ENCODE results near the gene ATRNL1. TPM values are rescaled to one million over a fixed set of nuclear protein-coding genes. Genes with fewer than 3 reads are reported as not detected.

The ATRNL1 gene
- polyA plus RNA-seq, 1 of the 3 experiments (the other 2 are of a cell fraction): 0.67 TPM

DNA sequence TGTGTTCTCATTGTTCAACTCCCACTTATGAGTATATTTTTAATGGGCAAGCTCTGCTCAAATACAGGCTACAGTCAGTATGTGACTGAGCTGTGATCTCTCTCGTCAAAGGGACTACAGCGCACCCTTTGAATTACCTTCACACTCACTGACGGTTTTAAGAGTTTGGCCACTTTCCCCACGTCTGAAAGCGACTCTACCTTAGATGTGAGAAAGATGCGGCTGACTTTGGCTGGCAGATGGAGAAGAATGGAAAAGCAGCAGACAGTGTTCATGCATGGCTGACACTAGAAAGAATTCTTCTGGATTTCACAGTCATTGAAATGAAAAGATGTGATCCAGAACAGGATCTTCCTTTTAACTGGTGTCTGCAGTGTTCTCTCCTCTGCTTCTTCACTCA, 2.0 kb upstream of the ATRNL1 start:
- CTCF ChIA-PET: interaction anchor here (1.0 to 3.1 kb wide), 2 partner anchors 212 to 214 kb away, joined by 5 to 15 read pairs; no protein-coding TSS in a partner anchor
- WGBS (ENCODE audit: low lambda C conversion rate): 94% methylated on average over 6 of the region's 6 CpGs
- peaks cover 22% of the 10 kb centered on the region; the same call in 1 of the 2 replicates for H3K27me3 ChIP-seq (ENCODE audit: insufficient read depth)

DNA sequence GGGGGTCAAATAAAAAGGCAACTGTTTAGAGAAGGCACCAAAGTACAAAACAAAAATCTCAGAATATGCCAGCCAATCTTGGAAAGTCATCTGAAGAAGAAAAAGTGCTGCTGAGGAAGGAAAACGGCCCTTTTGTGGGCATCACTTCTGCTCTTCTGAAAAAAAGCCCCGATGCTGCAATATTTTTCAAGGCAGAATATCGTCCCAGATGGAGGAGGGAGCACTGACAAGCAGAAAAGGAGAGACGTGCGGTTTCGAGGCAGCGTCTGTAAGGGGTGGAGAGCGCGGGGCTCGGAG, 959 bp upstream of the ATRNL1 start:
- Histone ChIP-seq H4K20me1 (ENCODE audit: insufficient read depth) (no peaks in the 10 kb centered on the region), H3F3A (replicated peaks; ENCODE audit: insufficient read depth) (peaks cover 7% of the 10 kb centered on the region), H3K79me2 (ENCODE audit: insufficient read depth) (no peaks in the 10 kb centered on the region), H3K4me3 (ENCODE audit: low read depth in 2 of 2, low read length in 1 of 2) (peak overlapping the region; percentile 66 to 71), H3K36me3 (replicated peaks in 1 of 2; ENCODE audit: control insufficient read depth in 1 of 2, insufficient read depth in 2 of 2, low read length in 1 of 2) (no peaks in the 10 kb centered on the region), H3K9me2 (no peaks in the 10 kb centered on the region), H3K4me2 (peak overlapping the region; percentile 92), H3K4me1 (ENCODE audit: control insufficient read depth in 1 of 2, insufficient read depth in 2 of 2, low read depth in 1 of 2, low read length in 1 of 2) (no peaks in the 10 kb centered on the region; a peak in 2 of 4 replicates), H3K9me3 (no peaks in the 10 kb centered on the region), H3K27me3 (ENCODE audit: insufficient read depth) (peaks cover 22% of the 10 kb centered on the region; the same call in 1 of the 2 replicates), H3K9ac (peak overlapping the region; percentile 41; the same call in 1 of the 2 replicates), H3K27ac (ENCODE audit: low read depth in 2 of 2, low read length in 1 of 2) (peak overlapping the region in 1 of 2 experiments; percentile 92; a peak in 3 of 4 replicates), H2AFZ (ENCODE audit: low read depth) (peak overlapping the region; percentile 90; the same call in 1 of the 2 replicates)
- WGBS (ENCODE audit: low lambda C conversion rate): 5% methylated on average over 7 of the region's 10 CpGs
- POLR2A ChIA-PET: interaction anchor here (0.9 to 1.5 kb wide), 2 partner anchors 62 to 155 kb away, joined by 3 to 4 read pairs; no protein-coding TSS in a partner anchor
- no peak for DNase-seq
- TF ChIP-seq MXI1 (IDR thresholded peaks at IDR 0.05; ENCODE audit: low read depth, low read length) (no peak), RAD21 (IDR thresholded peaks at IDR 0.05; ENCODE audit: low read length) (no peak), SMC3 (IDR thresholded peaks at IDR 0.05; ENCODE audit: low read depth, low read length) (no peak), RFX5 (IDR thresholded peaks at IDR 0.05; ENCODE audit: low read length) (no peak), TCF12 (IDR thresholded peaks at IDR 0.05) (no peak), POLR2AphosphoS5 (IDR thresholded peaks at IDR 0.05; ENCODE audit: low read depth, low read length) (no peak)
- TF ChIP-seq, protein P1, sequence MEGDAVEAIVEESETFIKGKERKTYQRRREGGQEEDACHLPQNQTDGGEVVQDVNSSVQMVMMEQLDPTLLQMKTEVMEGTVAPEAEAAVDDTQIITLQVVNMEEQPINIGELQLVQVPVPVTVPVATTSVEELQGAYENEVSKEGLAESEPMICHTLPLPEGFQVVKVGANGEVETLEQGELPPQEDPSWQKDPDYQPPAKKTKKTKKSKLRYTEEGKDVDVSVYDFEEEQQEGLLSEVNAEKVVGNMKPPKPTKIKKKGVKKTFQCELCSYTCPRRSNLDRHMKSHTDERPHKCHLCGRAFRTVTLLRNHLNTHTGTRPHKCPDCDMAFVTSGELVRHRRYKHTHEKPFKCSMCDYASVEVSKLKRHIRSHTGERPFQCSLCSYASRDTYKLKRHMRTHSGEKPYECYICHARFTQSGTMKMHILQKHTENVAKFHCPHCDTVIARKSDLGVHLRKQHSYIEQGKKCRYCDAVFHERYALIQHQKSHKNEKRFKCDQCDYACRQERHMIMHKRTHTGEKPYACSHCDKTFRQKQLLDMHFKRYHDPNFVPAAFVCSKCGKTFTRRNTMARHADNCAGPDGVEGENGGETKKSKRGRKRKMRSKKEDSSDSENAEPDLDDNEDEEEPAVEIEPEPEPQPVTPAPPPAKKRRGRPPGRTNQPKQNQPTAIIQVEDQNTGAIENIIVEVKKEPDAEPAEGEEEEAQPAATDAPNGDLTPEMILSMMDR (IDR thresholded peaks at IDR 0.05): no peak
- TF ChIP-seq, protein P2, sequence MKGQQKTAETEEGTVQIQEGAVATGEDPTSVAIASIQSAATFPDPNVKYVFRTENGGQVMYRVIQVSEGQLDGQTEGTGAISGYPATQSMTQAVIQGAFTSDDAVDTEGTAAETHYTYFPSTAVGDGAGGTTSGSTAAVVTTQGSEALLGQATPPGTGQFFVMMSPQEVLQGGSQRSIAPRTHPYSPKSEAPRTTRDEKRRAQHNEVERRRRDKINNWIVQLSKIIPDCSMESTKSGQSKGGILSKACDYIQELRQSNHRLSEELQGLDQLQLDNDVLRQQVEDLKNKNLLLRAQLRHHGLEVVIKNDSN (IDR thresholded peaks at IDR 0.05; ENCODE audit: borderline replicate concordance, low read depth): no peak
- TF ChIP-seq, protein P3, sequence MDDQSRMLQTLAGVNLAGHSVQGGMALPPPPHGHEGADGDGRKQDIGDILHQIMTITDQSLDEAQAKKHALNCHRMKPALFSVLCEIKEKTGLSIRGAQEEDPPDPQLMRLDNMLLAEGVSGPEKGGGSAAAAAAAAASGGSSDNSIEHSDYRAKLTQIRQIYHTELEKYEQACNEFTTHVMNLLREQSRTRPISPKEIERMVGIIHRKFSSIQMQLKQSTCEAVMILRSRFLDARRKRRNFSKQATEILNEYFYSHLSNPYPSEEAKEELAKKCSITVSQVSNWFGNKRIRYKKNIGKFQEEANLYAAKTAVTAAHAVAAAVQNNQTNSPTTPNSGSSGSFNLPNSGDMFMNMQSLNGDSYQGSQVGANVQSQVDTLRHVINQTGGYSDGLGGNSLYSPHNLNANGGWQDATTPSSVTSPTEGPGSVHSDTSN (IDR thresholded peaks at IDR 0.05): no peak
- CTCF ChIA-PET: interaction anchor here (1.3 to 3.1 kb wide), 2 partner anchors 9 to 215 kb away, joined by 5 to 15 read pairs; no protein-coding TSS in a partner anchor

More for the DNA sequence above, 2.0 kb upstream of the ATRNL1 start:
- Histone ChIP-seq H3K79me2 (ENCODE audit: insufficient read depth) (no peaks in the 10 kb centered on the region), H3F3A (replicated peaks; ENCODE audit: insufficient read depth) (peaks cover 7% of the 10 kb centered on the region), H2AFZ (ENCODE audit: low read depth) (no peak overlapping the region), H3K27ac (ENCODE audit: low read depth in 2 of 2, low read length in 1 of 2) (no peak overlapping the region), H4K20me1 (ENCODE audit: insufficient read depth) (no peaks in the 10 kb centered on the region), H3K9ac (no peak overlapping the region), H3K36me3 (replicated peaks in 1 of 2; ENCODE audit: control insufficient read depth in 1 of 2, insufficient read depth in 2 of 2, low read length in 1 of 2) (no peaks in the 10 kb centered on the region), H3K4me2 (no peak overlapping the region), H3K4me1 (ENCODE audit: control insufficient read depth in 1 of 2, insufficient read depth in 2 of 2, low read depth in 1 of 2, low read length in 1 of 2) (no peaks in the 10 kb centered on the region; a peak in 2 of 4 replicates), H3K4me3 (ENCODE audit: low read depth in 2 of 2, low read length in 1 of 2) (no peak overlapping the region), H3K9me2 (0 out of 2 replicates have a peak, but pooled peaks cover 3% of the 10 kb centered on the region), H3K9me3 (no peaks in the 10 kb centered on the region)
- TF ChIP-seq CHD2 (IDR thresholded peaks at IDR 0.05; ENCODE audit: low read length, partially characterized antibody) (no peak), MEF2A (IDR thresholded peaks at IDR 0.05; ENCODE audit: borderline replicate concordance, low read depth) (no peak), TAF1 (IDR thresholded peaks at IDR 0.05; ENCODE audit: borderline replicate concordance, low read depth, low read length) (no peak), RAD21 (IDR thresholded peaks at IDR 0.05; ENCODE audit: low read length) (no peak), TCF12 (IDR thresholded peaks at IDR 0.05) (no peak)
- TF ChIP-seq, protein P1 (IDR thresholded peaks at IDR 0.05): no peak
- TF ChIP-seq, protein P4, sequence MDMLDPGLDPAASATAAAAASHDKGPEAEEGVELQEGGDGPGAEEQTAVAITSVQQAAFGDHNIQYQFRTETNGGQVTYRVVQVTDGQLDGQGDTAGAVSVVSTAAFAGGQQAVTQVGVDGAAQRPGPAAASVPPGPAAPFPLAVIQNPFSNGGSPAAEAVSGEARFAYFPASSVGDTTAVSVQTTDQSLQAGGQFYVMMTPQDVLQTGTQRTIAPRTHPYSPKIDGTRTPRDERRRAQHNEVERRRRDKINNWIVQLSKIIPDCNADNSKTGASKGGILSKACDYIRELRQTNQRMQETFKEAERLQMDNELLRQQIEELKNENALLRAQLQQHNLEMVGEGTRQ (IDR thresholded peaks at IDR 0.05; ENCODE audit: borderline replicate concordance, low read depth, low read length): no peak
- no peak for DNase-seq
- POLR2A ChIA-PET: no interaction called here
